ENCODE data around the gene B4GALNT2. TPM values are rescaled to one million over a fixed set of nuclear protein-coding genes. Genes with fewer than 3 reads are reported as not detected.
"Not testable (repeated sequence)": the region's sequence is repeated elsewhere in the genome, so short reads cannot be mapped to it uniquely, and the experiment has no call there.

Gene B4GALNT2
- polyA plus RNA-seq, 4 donors: 0.16 to 1.7 (median 0.39) TPM

DNA sequence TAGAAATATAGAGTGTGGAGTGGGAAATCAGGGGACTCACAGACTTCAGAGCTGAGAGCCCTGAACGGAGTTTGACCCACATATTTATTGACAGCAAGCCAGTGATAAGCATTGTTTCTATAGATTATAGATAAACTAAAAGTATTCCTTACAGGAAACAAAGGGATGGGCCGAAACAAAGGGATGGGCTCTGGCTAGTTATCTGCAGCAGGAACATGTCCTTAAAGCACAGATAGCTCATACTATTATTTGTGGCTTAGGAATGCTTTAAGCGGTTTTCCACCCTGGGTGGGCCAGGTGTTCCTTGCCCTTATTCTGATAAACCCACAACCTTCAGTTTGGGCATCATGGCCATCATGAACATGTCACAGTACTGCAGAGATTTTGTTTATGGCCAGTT is 38.1 kb downstream of the B4GALNT2 start:
- not testable (repeated sequence) for DNase-seq (ENCODE audit: low read depth in 4 of 4, low spot score in 3 of 4)

DNA sequence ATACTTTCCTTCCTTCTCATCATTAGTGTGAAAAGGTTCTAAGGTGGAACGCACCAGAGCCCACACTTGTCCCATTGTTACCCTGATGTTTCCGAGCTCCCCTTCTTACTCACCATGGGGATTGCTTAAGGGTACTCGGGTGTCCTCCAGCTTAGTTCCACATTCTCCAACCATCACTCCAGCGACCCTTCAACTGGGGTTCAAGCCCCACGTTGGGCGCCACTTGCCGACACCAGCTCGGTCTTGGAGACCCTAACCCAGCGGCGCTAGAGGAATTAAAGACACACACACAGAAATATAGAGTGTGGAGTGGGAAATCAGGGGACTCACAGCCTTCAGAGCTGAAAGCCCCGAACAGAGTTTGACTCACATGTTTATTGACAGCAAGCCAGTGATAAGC is 43.4 kb downstream of the B4GALNT2 start:
- DNase-seq (ENCODE audit: low read depth in 4 of 4, low spot score in 3 of 4): not testable (repeated sequence)

DNA sequence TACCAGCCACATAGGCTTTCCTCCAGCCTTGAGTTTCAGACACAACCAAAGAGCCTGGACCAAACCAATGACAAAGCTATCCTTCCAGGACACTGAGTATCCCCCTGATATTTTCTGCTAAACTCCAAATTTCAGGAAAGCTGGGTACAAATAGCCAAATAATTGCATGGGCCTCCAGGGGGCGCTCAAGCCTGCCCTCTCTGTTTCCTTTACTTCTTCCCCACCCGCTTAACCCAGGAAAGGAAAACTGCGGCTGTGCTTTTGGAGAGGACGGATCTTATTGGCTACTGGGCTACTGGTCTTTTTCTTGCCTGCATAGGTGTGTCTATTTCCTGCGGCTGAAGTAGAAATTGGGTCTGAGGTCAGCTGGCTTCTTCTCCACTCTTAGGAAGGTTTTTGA is 47.7 kb downstream of the B4GALNT2 start:
- DNase-seq (ENCODE audit: low read depth in 4 of 4, low spot score in 3 of 4): no peak

DNA sequence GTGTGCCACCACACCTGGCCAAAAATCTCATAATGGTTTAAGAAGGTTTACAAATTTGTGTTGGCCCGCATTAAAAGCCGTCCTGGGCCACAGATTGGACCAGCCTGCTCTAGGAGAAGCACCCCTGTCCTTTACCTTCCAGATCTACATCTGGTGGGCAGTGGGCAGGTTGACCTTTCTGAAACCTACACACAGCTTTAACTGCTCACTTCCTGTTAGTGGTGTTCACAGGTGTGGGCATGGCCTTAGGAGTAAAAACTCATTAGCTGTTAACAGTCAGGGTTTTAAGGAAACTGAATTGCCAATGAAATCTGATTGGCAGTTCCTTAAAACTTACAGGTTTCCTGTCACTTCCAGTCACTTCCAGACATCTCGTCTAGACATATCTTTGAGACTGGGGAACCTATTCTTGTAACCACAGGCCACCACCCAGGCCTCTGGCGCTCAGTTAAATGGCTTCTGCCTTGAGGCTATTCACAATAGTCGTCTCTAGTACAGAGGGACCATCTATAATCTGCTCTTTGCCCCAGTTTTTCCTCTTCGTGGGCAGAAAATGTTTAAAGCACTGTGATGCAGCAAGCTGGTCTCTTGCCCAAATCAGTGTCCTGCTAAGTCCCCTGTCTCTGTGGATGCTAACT is 48.5 kb downstream of the B4GALNT2 start:
- DNase-seq (ENCODE audit: low read depth in 4 of 4, low spot score in 3 of 4): no peak

- no peak for DNase-seq (ENCODE audit: low read depth in 4 of 4, low spot score in 3 of 4)
Measured at GRCh38 chr17:49183341-49183740, 50.8 kb downstream of the B4GALNT2 start.

DNA sequence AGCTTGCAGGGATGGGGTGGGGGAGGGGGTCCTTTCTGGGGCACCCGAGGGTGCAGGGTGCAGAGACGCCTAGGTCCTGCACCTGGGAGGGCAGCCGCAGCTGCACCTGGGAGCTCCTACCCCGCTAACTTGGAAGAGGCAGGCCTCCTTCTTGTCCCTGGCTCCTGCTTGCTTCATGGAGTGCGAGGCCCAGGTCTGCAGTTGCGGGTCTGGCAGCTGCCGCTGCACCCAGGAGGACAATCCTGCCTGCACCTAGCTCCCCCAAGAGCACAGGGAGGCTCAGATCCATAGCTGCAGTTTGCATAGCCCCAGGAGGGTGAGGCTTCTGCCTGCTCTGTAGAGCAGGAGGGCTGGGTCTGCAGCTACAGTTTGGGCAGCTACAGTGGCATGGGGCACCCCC is 51.2 kb downstream of the B4GALNT2 start:
- DNase-seq (ENCODE audit: low read depth in 4 of 4, low spot score in 3 of 4): no peak

GRCh38 chr17:49184522-49184921 is 52.0 kb downstream of the B4GALNT2 start:
- not testable (repeated sequence) for DNase-seq (ENCODE audit: low read depth in 4 of 4, low spot score in 3 of 4)

DNA sequence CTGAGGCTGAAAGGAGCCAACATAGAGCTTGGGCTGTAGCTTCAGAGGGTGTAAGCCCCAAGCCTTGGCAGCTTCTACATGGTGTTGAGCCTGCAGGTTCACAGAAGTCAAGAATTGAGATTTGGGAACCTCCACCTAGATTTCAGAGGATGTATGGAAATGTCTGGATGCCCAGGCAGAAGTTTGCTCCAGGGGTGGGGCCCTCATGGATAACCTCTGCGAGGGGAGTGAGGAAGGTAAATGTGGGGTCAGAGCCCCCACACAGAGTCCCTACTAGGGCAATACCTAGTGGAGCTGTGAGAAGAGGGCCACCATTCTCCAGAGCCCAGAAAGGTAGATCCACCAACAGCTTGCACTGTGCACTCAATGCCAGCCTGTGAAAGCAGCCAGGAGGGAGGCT is 52.8 kb downstream of the B4GALNT2 start:
- DNase-seq (ENCODE audit: low read depth in 4 of 4, low spot score in 3 of 4): not testable (repeated sequence)

GRCh38 chr17:49187301-49187700 is 54.7 kb downstream of the B4GALNT2 start:
- no peak for DNase-seq (ENCODE audit: low read depth in 4 of 4, low spot score in 3 of 4)

- DNase-seq (ENCODE audit: low read depth in 4 of 4, low spot score in 3 of 4): no peak
Measured at GRCh38 chr17:49190932-49191331, 58.4 kb downstream of the B4GALNT2 start.

- DNase-seq (ENCODE audit: low read depth in 4 of 4, low spot score in 3 of 4): no peak
Measured at GRCh38 chr17:49191409-49191916, 58.9 kb downstream of the B4GALNT2 start.

DNA sequence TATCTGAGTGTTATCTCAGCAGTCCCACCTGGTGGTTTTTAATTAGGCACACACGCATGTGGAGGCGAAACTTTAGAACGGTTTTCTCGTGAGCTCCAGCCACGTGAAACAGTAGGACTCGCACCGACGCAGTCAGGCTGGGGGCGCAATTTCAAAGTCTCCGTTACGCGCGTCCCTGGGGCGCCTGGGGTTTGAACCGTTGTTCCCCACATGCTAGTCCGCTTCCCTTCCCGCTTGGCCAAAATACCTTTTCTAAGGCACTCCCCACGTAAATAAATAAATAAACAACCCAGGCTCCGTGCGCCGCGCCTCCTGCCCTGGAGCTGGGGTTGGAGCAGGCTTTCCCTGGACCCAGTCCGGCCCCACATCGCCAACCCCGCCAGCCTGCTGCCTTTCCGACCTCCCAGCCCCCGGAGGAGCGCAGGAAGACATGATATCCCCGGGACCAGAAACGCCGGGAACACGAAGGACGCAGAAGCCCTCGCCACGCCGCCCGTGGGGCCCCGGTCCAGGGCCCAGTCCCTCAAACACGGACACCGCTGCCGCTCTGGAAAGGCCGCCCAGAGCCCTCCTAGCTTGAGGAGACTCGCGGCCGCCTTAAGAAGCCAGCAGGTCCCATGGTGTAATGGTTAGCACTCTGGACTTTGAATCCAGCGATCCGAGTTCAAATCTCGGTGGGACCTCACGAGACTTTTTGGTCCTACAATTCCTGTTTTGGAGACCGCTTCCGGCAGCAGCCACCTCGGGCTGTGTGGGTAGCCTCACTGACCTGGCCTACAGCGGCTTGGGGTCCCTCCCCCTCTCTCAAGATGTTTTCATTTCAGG is 59.6 kb downstream of the B4GALNT2 start:
- DNase-seq (ENCODE audit: low read depth in 4 of 4, low spot score in 3 of 4): peak; percentile 77 to 87 (median 85)

GRCh38 chr17:49193513-49194296 is 61.1 kb downstream of the B4GALNT2 start:
- DNase-seq (ENCODE audit: low read depth in 4 of 4, low spot score in 3 of 4): peak; percentile 65 to 77 (median 68)

DNA sequence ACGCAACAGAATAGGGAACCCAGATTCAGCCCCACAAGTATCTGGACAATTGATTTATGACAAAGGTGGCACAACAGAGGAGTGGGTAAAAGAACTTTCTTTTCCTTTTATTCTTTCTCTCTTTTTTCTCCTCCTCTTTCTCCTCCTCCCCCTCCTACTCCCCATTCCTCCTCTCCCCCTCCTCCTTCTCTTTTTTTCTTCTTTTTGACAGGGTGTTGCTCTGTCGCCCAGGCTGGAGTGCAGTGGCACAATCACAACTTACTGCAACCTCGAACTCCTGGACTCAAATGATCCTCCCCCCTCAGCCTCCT is 61.7 kb downstream of the B4GALNT2 start:
- no peak for DNase-seq (ENCODE audit: low read depth in 4 of 4, low spot score in 3 of 4)

DNA sequence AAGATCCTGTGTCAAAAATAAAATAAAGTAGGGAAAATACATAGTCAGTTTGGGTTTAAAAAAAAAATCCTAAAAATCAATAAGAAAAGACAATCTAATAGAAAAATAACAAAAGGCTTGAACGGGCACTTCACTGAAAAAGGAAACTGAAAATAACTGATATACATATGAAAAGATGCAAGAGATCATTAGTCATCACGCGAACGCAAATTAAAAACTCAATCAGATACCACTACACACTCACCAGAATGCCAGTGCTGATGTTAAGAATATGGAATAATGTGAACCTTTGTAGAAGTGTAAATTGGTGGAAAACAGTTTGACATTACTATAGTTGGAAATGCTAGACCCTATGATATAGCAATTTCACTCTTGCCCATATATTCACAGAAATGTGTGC is 63.2 kb downstream of the B4GALNT2 start:
- no peak for DNase-seq (ENCODE audit: low read depth in 4 of 4, low spot score in 3 of 4)

GRCh38 chr17:49196520-49196919 is 64.0 kb downstream of the B4GALNT2 start:
- no peak for DNase-seq (ENCODE audit: low read depth in 4 of 4, low spot score in 3 of 4)

- DNase-seq (ENCODE audit: low read depth in 4 of 4, low spot score in 3 of 4): no peak
Measured at GRCh38 chr17:49197346-49197998, 64.9 kb downstream of the B4GALNT2 start.

DNA sequence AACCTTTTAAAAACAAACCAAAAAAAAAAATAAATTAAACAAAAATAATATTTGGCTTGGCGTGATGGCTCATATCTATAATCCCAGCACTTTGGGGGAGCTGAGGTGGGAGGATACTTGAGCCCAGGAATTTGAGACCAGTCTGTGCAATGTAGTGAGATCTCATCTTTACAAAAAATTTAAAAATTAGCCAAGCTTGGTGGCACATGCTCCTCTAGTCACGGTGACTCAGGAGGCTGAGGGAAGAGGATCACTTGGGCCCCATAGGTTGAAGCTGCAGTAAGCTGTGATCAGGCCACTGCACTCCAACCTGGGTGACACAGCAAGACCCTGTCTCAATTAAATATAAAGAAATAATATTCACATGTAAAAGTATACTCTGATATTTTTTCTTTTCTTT is 65.6 kb downstream of the B4GALNT2 start:
- DNase-seq (ENCODE audit: low read depth in 4 of 4, low spot score in 3 of 4): no peak

- no peak for DNase-seq (ENCODE audit: low read depth in 4 of 4, low spot score in 3 of 4)
Measured at GRCh38 chr17:49200423-49201083, 68.0 kb downstream of the B4GALNT2 start.

DNA sequence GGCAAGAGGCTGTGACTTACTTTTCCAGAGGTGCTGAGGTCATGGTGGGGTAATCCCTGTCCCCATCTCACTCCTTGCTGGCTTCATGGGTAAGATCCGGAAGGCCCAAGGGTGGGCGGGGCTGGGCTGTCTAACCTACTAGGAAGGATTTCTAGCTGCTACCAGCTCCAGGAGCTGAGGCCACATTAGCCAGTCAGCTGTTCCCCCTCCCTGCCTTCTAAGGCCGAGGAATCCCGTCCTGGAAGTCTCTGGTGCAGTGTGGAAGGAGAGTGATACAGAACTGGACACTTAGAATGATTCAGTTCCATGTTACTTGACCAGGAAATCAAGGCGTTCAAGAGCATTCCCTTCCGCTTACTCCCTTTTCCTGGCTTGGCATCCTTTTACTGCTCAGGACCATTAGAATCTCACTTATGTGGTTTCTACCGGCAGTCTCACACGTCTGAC is 68.9 kb downstream of the B4GALNT2 start:
- DNase-seq (ENCODE audit: low read depth in 4 of 4, low spot score in 3 of 4): no peak

Data from left renal pelvis (tissue), 4 donors.